Activated naive CD4-positive, alpha-beta T cell treated with anti-CD3 and anti-CD28 coated beads, Interleukin-2, amount 50 U/mL, for 24 hours (primary cell): Measurements from ENCODE around the gene PRR5.

Experiments
- H3K27ac Mint-ChIP-seq: one replicate; pipeline ENCODE4 v1.8.0; 2021; ENCODE audit warnings: mild to moderate bottlenecking, mixed read lengths
- H3K27me3 Mint-ChIP-seq: one replicate; pipeline ENCODE4 v1.8.0; 2021; ENCODE audit warnings: mixed read lengths
- H3K36me3 Mint-ChIP-seq: one replicate; pipeline ENCODE4 v1.8.0; 2021; ENCODE audit warnings: mixed read lengths
- H3K4me1 Mint-ChIP-seq: one replicate; pipeline ENCODE4 v1.8.0; 2021; ENCODE audit warnings: mixed read lengths
- H3K4me3 Mint-ChIP-seq: one replicate; pipeline ENCODE4 v1.8.0; 2021; ENCODE audit warnings: mild to moderate bottlenecking, mixed read lengths
- H3K9me3 Mint-ChIP-seq: one replicate; pipeline ENCODE4 v1.8.0; 2021; ENCODE audit warnings: mixed read lengths

The PRR5 gene

DNA sequence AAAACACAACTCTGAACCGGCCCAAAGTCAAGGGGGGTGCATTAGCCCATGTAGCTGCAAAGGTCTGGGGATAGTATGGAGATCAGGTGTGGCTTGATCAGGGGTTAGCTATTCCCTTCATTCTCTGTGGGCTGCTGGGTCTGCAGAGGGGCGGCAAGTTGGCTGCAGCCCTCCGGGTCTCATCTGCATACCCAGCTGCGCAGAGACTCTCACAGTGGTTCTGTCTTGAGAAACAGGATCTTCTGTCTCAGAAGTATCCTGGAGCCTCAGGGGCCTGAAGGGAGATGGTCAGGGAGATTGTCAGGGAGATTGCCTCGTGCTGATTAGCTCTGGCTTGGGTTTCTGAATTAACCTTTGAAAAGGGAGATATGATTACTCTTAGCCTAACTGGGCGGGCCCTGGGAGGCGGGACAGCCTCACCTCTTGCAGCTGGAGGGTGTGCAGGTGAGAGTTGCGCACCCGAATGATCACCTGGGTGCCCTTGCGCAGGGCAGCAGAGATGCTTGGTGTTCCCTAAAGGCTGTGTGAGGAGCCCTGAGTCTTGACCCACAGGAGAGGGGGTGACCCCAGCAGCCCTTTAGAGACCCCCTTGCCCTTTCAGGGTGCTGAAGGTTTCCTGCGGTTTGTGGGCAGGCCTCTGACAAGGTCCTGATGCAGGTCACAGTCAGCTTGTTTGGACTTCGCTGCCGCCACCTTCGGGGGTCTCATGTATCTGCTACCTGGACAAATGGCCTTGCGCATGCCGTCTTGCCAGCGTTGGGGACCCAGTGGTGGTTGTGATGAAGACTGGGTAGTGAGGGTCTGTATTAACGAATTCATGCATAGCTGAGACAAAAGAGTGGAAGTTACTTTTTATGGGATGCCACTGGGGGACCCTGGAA is 57.7 kb downstream of the PRR5 start:
- Mint-ChIP-seq H3K27me3 (peaks cover 16% of the 10 kb centered on the region), H3K27ac (no peak overlapping the region), H3K4me1 (no peaks in the 10 kb centered on the region), H3K4me3 (no peak overlapping the region), H3K36me3 (peaks cover 3% of the 10 kb centered on the region), H3K9me3 (peaks cover 7% of the 10 kb centered on the region)

GRCh38 chr22:44760476-44760875 is 58.5 kb downstream of the PRR5 start:
- no peak overlapping the region for H3K4me3 Mint-ChIP-seq
- no peak overlapping the region for H3K27ac Mint-ChIP-seq
- peaks cover 7% of the 10 kb centered on the region for H3K9me3 Mint-ChIP-seq
- peaks cover 3% of the 10 kb centered on the region for H3K36me3 Mint-ChIP-seq
- H3K27me3 Mint-ChIP-seq, result peaks cover 12% of the 10 kb centered on the region
- H3K4me1 Mint-ChIP-seq, result no peaks in the 10 kb centered on the region

DNA sequence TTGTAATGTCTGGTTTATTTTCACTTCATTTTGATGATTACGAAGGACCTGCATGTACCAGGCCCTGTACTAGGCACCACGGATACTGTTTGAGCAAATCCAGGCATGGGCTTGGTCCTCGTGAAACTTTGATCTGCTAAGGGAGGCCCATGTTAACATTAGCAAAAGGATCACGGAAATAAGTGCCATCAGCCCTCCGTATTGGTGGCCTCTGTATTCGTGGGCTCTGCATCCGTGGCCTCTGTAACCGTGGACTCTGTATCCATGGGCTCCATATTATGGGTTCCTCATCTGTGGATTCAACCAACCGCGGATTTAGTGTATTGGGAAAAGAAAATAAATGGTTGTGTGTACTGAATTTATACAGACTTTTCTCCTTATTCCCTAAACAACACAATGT is 59.0 kb downstream of the PRR5 start:
- Mint-ChIP-seq H3K27me3 (peaks cover 10% of the 10 kb centered on the region), H3K4me3 (no peak overlapping the region), H3K36me3 (peaks cover 3% of the 10 kb centered on the region), H3K9me3 (peaks cover 7% of the 10 kb centered on the region), H3K4me1 (no peaks in the 10 kb centered on the region), H3K27ac (no peak overlapping the region)

DNA sequence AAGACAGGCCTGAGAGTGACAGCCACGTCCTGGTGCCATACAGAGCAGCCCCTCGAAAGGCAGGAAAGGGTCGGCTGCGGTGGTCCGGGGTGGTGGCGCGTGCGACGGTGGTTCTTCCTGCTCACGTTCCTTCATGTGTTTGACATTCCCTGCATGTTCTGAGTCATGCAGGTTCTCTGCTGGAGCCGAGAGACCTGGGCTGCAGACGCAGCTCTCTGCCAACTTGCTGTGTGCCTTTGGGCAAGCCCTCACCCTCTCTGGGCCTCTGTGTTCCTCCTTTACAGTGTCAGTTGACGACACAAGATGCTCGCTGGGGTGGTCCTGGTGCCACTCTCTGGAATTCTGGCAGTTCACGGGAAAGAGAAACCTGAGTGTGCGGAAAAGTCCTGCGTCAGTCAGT is 62.4 kb downstream of the PRR5 start:
- H3K4me3 Mint-ChIP-seq, result no peak overlapping the region

DNA sequence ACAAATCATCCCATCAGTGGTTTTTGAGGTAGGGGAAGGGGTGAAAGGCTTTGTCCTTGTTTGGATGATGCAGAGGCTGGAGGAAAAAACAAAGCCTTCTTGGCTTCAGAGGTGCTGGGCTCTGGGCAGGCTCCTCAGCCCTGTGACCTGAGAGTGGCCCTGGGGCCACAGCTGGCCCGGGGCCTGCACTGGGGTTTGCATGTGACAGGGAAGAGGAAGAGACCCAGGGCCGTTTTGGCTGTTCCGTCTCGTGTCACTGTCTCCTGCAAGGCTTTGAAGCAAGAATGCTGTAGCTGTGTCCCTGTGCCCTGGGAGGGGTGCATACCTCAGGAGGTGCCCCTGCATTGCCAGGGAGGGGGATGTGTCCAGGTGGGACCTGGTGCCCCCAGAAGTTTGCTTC is 63.0 kb downstream of the PRR5 start:
- peaks cover 3% of the 10 kb centered on the region for H3K36me3 Mint-ChIP-seq
- H3K4me1 Mint-ChIP-seq, result no peaks in the 10 kb centered on the region
- no peak overlapping the region for H3K4me3 Mint-ChIP-seq
- peaks cover 7% of the 10 kb centered on the region for H3K9me3 Mint-ChIP-seq
- no peak overlapping the region for H3K27ac Mint-ChIP-seq
- H3K27me3 Mint-ChIP-seq, result peaks cover 2% of the 10 kb centered on the region

More for the DNA sequence above, 62.4 kb downstream of the PRR5 start:
- Mint-ChIP-seq H3K36me3 (peaks cover 3% of the 10 kb centered on the region), H3K27me3 (peaks cover 2% of the 10 kb centered on the region), H3K9me3 (peaks cover 7% of the 10 kb centered on the region), H3K27ac (no peak overlapping the region), H3K4me1 (no peaks in the 10 kb centered on the region)

DNA sequence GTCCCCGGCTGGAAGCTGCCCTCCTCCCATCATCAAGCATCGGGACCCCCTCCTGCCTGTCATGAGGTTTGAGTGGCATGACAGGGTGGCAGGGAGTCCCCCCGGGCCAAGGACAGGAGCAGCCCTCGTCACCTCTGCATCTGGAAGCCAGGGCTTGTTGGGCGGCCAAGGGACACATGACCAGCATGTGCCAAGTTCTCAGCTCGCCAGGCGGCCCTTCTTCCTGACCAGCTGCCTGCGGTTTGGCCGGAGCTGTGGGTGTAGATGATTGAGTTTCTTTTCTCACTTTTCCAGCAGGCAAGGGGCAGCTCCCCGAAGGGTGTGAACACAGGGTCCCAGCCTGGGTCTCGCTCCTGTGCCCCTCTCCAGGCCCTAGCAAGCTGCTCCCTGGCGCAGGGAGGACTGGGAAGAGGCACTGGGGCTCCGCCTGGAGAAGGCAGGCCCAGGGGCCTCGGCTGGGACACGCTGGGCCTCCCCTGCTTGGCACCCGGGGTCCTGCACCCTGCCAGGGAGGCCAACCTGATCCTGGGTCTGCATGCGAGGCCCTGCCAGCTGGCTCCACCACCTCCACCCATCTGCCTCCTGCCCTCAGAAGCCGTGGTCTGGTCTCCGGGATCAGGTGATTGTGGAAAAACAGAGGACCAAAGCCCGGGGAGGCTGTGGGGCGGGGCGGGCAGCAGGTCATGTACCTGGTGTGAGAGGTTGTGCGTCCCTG is 63.7 kb downstream of the PRR5 start:
- Mint-ChIP-seq H3K4me1 (no peaks in the 10 kb centered on the region), H3K36me3 (peaks cover 3% of the 10 kb centered on the region), H3K27ac (no peak overlapping the region), H3K9me3 (peaks cover 7% of the 10 kb centered on the region), H3K27me3 (peaks cover 2% of the 10 kb centered on the region), H3K4me3 (no peak overlapping the region)

- Mint-ChIP-seq H3K4me1 (no peaks in the 10 kb centered on the region), H3K27me3 (no peaks in the 10 kb centered on the region), H3K27ac (no peak overlapping the region), H3K4me3 (no peak overlapping the region), H3K36me3 (no peaks in the 10 kb centered on the region), H3K9me3 (peaks cover 16% of the 10 kb centered on the region)
Observed at GRCh38 chr22:44773082-44773481, 71.1 kb downstream of the PRR5 start.

- no peaks in the 10 kb centered on the region for H3K4me1 Mint-ChIP-seq
- H3K4me3 Mint-ChIP-seq, result no peak overlapping the region
- no peaks in the 10 kb centered on the region for H3K27me3 Mint-ChIP-seq
Observed at GRCh38 chr22:44775862-44776261, 73.9 kb downstream of the PRR5 start.

DNA sequence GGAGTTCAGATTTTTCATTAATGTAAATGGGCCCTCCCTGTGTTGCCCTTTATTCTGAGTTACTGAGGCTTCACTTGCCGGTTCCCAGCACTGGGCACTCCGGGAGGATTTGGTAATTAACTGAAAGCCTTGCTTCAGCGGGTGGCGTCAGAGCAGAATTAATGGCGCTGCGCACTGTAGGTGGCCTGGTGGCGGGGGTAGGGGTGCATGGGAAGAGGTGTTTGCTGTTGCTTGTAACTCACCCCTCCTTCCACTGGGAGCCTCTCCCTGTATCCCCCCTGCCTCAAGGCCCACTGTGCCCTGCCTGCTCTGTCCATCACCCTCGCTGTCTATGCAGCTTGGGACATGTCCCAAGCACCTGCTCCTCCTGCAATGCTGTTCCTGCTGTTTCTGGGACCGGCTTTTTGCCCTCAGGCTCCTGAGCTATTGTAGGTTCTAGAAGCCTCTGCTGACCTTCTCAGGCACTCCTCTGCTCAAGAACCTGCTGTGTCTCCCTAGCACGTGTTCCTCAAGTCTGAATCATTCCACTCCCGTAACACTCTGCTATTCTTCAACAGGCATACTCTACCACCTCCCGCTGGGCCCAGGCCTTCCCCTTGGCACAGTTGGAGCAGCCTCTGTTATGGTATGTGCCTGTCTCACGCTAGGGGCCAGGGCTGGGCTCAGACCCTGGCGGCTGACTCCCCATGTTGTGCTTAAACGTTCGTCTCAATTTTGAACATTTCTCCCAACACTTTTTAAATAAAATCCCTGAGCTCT is 74.8 kb downstream of the PRR5 start:
- Mint-ChIP-seq H3K4me3 (no peak overlapping the region), H3K4me1 (no peaks in the 10 kb centered on the region), H3K27ac (no peak overlapping the region), H3K27me3 (no peaks in the 10 kb centered on the region), H3K36me3 (no peaks in the 10 kb centered on the region), H3K9me3 (peaks cover 16% of the 10 kb centered on the region)

More at GRCh38 chr22:44775862-44776261, 73.9 kb downstream of the PRR5 start:
- Mint-ChIP-seq H3K36me3 (no peaks in the 10 kb centered on the region), H3K27ac (no peak overlapping the region), H3K9me3 (peaks cover 16% of the 10 kb centered on the region)

DNA sequence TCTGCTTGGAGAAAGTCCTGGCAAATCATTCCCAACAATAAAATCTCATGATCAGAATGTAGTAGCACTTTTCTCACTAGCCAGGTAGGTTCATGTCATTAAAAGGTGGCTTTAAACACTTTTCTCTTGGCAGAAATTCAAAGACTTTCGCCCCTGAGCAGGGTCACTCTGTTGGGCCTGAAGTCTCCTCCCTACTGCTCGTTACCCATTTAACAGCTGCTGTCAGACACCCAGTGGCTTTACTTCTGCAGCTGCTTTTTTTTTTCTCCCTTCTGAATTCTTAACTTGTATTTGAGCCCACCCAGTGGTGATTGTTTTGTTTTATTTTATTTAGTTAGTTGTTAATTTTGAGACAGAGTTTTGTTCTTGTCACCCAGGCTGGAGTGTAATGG is 75.4 kb downstream of the PRR5 start:
- H3K27me3 Mint-ChIP-seq, result no peaks in the 10 kb centered on the region
- no peaks in the 10 kb centered on the region for H3K4me1 Mint-ChIP-seq
- H3K4me3 Mint-ChIP-seq, result no peak overlapping the region
- no peak overlapping the region for H3K27ac Mint-ChIP-seq
- no peaks in the 10 kb centered on the region for H3K36me3 Mint-ChIP-seq
- H3K9me3 Mint-ChIP-seq, result peaks cover 16% of the 10 kb centered on the region

DNA sequence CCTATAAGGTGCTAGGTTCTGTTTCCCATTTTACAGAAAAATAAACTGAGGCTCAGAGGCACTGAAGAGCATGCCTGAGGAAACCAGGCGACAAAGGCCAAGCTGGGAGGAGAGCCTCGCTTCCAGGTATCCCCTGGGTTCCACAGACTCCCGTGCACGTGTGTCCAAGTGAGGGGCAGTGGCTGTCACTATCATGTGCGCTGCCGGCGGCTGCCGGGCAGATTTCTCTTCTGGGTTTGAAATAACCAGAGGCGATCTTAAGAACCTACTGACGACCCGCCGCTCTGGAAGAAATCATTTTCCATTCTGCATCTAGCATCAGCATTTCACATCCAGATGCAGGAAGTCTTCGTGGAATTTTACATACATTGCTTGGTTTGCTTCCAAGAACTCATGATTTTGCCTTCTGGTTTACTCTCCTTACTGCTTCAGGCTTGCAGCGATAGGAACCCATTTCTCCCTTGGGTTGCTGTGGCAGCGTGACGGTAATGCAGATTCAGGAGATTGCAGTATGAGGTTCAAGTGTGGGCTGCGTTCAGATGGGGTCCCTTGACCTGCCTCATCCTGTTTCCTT is 79.0 kb downstream of the PRR5 start:
- Mint-ChIP-seq H3K9me3 (no peaks in the 10 kb centered on the region), H3K27me3 (peaks cover 5% of the 10 kb centered on the region), H3K36me3 (no peaks in the 10 kb centered on the region), H3K4me1 (no peaks in the 10 kb centered on the region), H3K27ac (no peak overlapping the region), H3K4me3 (no peak overlapping the region)

DNA sequence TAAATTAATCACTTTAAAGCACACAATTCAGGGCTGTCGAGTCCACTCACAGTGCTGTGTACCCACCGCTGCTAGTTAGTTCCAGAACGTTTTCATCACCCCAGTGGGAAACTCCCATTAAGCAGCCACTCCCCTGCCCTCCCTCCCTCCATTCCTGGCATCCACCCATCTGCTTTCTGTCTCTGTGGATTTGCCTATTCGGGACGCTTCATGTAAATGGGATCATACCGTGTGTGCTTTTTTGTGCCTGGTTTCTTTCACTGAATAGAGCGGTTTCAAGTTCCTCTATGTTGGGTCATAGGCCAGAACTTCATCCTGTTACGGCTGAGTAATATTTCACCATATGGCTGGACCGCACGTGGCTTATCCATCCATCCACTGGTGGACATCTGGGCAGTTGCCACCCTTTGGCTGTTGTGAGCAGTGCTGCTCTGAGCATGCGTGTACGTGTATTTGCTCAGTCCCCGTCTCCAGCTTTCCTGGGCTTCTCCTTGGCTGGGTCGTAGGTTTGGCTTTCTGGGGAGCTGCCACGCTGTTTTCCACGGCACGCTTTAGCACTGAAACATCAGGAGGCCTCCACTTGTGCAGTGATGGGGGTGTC is 80.5 kb downstream of the PRR5 start:
- no peak overlapping the region for H3K4me3 Mint-ChIP-seq
- no peaks in the 10 kb centered on the region for H3K9me3 Mint-ChIP-seq
- peaks cover 5% of the 10 kb centered on the region for H3K27me3 Mint-ChIP-seq
- H3K4me1 Mint-ChIP-seq, result no peaks in the 10 kb centered on the region
- no peak overlapping the region for H3K27ac Mint-ChIP-seq
- no peaks in the 10 kb centered on the region for H3K36me3 Mint-ChIP-seq

DNA sequence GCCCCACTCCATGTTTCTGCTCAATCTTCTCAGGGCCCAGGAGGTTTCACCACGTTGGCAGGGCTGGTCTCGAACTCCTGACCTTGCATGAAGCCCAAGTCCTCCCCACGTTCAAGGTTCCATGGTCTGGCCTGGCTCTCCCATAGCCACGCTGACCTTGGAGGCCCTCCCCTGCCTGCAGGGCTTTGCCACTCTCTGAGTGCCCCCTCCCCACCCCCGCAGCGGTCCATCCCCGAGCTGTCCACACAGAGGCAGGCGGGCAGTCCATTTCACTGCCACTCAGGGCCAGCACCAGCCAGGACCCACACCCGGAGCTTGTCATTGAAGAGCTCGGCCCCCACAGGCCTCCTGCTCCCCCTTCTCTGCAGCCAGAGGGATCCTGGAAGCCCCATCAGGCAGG is 81.1 kb downstream of the PRR5 start:
- Mint-ChIP-seq H3K4me1 (no peaks in the 10 kb centered on the region), H3K4me3 (no peak overlapping the region), H3K27me3 (peaks cover 5% of the 10 kb centered on the region), H3K9me3 (no peaks in the 10 kb centered on the region), H3K27ac (no peak overlapping the region), H3K36me3 (no peaks in the 10 kb centered on the region)

DNA sequence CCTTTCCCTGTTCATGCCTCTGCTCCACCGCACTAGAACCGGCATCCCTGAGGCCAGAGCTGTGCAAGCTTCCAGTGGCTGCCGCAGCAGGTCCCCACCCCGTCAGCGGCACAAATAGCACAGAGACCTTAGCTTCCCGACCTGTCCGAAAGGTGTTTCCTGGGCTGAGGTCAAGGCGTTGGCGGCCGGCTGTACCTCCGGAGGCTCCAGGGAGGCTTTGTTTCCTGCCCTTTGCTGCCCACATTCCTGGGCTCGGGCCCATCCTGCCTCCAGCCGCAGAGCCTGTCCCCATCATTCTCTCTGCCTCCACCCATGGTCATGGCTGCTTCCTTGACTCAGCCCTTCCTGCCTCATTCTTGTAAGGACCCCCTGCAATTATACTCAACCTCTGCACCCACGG is 81.6 kb downstream of the PRR5 start:
- no peak overlapping the region for H3K4me3 Mint-ChIP-seq
- no peaks in the 10 kb centered on the region for H3K9me3 Mint-ChIP-seq
- H3K27me3 Mint-ChIP-seq, result peaks cover 5% of the 10 kb centered on the region
- H3K4me1 Mint-ChIP-seq, result no peaks in the 10 kb centered on the region
- H3K27ac Mint-ChIP-seq, result no peak overlapping the region
- H3K36me3 Mint-ChIP-seq, result no peaks in the 10 kb centered on the region

DNA sequence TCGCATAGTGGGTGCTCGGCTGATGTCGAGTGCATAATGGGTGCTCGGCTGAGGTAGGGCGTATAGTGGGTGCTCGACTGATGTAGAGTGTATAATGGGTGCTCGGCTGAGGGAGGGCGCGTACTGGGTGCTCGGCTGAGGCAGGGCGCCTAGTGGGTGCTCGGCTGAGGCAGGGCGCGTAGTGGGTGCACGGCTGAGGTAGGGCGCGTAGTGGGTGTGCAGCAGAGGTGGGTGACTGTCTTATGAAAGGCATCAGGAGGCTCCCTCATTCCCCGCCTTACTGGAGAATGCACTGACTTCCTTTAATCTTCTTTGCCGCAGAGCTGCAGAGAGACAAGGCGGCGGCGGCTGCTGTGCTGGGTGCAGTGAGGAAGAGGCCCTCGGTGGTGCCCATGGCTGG is 84.1 kb downstream of the PRR5 start:
- Mint-ChIP-seq H3K9me3 (no peaks in the 10 kb centered on the region), H3K27me3 (peaks cover 5% of the 10 kb centered on the region), H3K4me1 (no peaks in the 10 kb centered on the region), H3K4me3 (no peak overlapping the region), H3K36me3 (no peaks in the 10 kb centered on the region), H3K27ac (no peak overlapping the region)
